ENCODE results near the gene ZNF280D.

Gene ZNF280D

DNA sequence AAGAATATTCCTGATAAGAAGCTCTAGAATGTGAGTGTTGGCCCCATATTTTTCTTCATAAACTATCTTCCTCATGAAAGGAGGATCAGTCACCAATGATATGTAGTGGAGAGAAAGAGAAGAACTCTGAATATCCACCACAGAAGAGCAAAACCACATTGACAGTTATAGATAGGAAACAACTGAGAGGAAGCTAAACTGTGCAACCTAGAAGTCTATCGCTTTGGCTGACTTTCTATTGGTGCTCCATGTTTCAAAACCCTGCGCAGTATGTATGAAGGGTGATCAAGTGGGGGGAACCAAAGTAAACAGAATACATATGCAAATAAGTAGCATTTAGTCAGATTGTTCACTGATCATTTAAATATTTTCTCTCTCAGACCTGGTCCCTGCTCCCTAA, 41.0 kb upstream of the ZNF280D start:
- H3K9ac ChIP-seq (ENCODE audit: insufficient read length), result no peak overlapping the region

DNA sequence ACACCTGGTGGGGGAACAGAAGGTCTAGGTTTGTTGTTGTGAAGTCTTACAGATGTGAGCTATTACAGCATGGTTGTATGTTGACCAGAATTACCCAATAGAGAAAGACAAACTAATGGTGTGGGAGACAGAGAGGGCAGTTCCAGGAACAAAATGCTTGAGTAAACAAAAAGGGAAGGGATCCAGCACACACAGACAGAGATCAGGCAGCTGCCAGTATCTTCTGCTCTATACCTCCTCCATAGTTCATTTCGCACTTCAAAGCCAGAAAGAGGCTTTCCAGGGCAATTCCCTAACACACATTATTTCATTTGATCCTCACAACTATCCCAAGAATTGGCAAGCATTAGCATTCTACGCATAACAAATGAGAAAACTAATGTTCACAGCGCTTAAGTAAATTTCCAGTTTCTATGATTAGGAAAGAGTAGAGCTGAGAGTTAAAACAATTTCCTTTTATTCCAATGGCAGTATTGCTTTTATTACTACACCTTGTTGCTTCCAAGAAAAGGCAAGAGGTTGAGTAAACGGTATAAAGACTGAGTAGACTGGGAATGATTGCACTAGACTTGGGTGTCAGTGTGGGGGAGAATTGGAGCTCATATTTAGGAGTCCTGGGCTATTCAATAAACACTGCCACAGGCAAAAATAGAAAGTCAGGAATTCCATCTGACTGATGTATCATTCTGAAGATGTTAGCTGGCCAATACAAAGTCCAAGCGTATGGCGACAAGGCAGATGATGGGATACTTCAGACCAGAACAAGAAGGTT, 39.7 kb upstream of the ZNF280D start:
- DNase-seq (ENCODE audit: low read depth, low spot score), result no peak
- H3K9me3 ChIP-seq (ENCODE audit: low read depth, low read length), result no peaks in the 10 kb centered on the region
- no peak overlapping the region for H3K27ac ChIP-seq
- no peak overlapping the region for H3K4me3 ChIP-seq
- TF ChIP-seq EZH2 (IDR thresholded peaks at IDR 0.05), result no peak
- TF ChIP-seq FOXP2 (optimal IDR thresholded peaks at IDR 0.05; ENCODE audit: control extremely low read depth, extremely low read length, insufficient read depth), result no peak
- no peak overlapping the region for H3K9ac ChIP-seq (ENCODE audit: insufficient read length)
- no peaks in the 10 kb centered on the region for H3K36me3 ChIP-seq (ENCODE audit: insufficient read depth, low read length)

More for the DNA sequence above, 41.0 kb upstream of the ZNF280D start:
- Histone ChIP-seq H3K9me3 (ENCODE audit: low read depth, low read length) (no peaks in the 10 kb centered on the region), H3K4me3 (no peak overlapping the region), H3K27ac (no peak overlapping the region), H3K36me3 (ENCODE audit: insufficient read depth, low read length) (no peaks in the 10 kb centered on the region)
- no peak for DNase-seq (ENCODE audit: low read depth, low spot score)
- no peak for TF ChIP-seq POLR2AphosphoS5 (IDR thresholded peaks at IDR 0.05; ENCODE audit: borderline replicate concordance, low read depth, low read length)
- TF ChIP-seq FOXP2 (optimal IDR thresholded peaks at IDR 0.05; ENCODE audit: control extremely low read depth, extremely low read length, insufficient read depth), result no peak
- TF ChIP-seq EZH2 (IDR thresholded peaks at IDR 0.05), result no peak

DNA sequence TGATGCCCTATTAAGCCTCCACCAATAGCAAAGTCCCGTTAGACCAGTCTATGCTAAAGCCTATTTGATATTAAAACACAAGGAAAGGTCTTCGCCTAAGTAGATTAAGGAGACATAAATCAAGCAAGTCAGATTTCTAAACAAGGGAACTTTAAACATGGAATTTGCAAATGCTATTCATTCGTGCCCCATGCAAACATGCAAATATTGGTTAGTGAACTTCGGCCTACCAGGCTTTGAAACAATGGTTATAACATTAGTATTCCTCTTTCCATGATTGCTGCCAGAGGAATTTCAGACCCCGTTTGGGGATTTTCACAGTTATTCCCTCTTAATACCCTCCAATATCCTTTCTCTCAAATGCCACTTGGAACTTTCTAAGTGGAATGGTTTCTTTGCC, 36.9 kb upstream of the ZNF280D start:
- Histone ChIP-seq H3K9me3 (ENCODE audit: low read depth, low read length) (no peaks in the 10 kb centered on the region), H3K36me3 (ENCODE audit: insufficient read depth, low read length) (no peaks in the 10 kb centered on the region), H3K9ac (ENCODE audit: insufficient read length) (no peak overlapping the region), H3K27ac (no peak overlapping the region), H3K4me3 (no peak overlapping the region)
- DNase-seq (ENCODE audit: low read depth, low spot score), result no peak
- TF ChIP-seq FOXP2 (optimal IDR thresholded peaks at IDR 0.05; ENCODE audit: control extremely low read depth, extremely low read length, insufficient read depth) (no peak), EZH2 (IDR thresholded peaks at IDR 0.05) (no peak), POLR2AphosphoS5 (IDR thresholded peaks at IDR 0.05; ENCODE audit: borderline replicate concordance, low read depth, low read length) (no peak)

DNA sequence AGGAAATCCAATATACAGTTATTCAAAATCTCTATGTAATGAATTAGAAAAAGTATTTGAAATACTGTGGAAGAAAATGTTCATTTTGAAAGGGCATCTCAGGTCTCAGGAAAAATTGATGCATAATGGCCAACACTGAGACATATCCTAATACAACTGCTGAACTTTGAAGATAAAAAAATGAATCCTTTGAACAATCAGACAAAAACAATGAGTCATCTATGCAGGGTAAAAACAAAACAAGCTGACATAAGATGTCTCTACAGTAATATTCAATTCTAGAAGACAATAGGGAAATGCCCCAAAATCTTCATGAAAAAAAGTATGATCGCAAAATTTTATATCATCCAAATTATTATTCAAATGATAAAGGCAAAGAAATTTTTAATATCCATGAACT, 34.0 kb upstream of the ZNF280D start:
- no peak overlapping the region for H3K27ac ChIP-seq
- H3K4me3 ChIP-seq, result no peak overlapping the region
- no peak overlapping the region for H3K9ac ChIP-seq (ENCODE audit: insufficient read length)
- H3K36me3 ChIP-seq (ENCODE audit: insufficient read depth, low read length), result no peaks in the 10 kb centered on the region
- DNase-seq (ENCODE audit: low read depth, low spot score), result no peak
- TF ChIP-seq EZH2 (IDR thresholded peaks at IDR 0.05) (no peak), POLR2AphosphoS5 (IDR thresholded peaks at IDR 0.05; ENCODE audit: borderline replicate concordance, low read depth, low read length) (no peak), FOXP2 (optimal IDR thresholded peaks at IDR 0.05; ENCODE audit: control extremely low read depth, extremely low read length, insufficient read depth) (no peak)
- no peaks in the 10 kb centered on the region for H3K9me3 ChIP-seq (ENCODE audit: low read depth, low read length)

DNA sequence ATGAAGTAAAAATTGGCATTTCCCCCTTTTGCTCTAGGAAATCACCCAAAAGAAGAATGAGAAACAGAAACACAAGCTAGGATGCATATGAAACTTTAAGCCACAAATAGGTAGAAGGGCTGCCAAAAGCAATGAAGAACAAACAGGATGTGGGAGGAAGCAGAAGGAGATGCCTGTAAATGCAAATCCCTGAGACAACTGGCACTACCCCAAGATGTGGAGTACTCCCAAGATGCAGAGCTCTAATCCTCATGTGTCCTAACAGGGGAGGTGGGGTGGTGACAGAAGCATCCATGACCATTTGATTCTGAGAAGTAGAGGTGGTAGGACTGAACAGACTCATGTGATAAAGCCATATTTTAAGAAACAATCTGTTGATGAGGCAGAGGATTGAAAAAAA, 31.9 kb upstream of the ZNF280D start:
- no peak for DNase-seq (ENCODE audit: low read depth, low spot score)
- Histone ChIP-seq H3K27ac (no peak overlapping the region), H3K36me3 (ENCODE audit: insufficient read depth, low read length) (no peaks in the 10 kb centered on the region), H3K4me3 (no peak overlapping the region), H3K9me3 (ENCODE audit: low read depth, low read length) (no peaks in the 10 kb centered on the region), H3K9ac (ENCODE audit: insufficient read length) (no peak overlapping the region)
- TF ChIP-seq EZH2 (IDR thresholded peaks at IDR 0.05) (no peak), POLR2AphosphoS5 (IDR thresholded peaks at IDR 0.05; ENCODE audit: borderline replicate concordance, low read depth, low read length) (no peak), FOXP2 (optimal IDR thresholded peaks at IDR 0.05; ENCODE audit: control extremely low read depth, extremely low read length, insufficient read depth) (no peak)

DNA sequence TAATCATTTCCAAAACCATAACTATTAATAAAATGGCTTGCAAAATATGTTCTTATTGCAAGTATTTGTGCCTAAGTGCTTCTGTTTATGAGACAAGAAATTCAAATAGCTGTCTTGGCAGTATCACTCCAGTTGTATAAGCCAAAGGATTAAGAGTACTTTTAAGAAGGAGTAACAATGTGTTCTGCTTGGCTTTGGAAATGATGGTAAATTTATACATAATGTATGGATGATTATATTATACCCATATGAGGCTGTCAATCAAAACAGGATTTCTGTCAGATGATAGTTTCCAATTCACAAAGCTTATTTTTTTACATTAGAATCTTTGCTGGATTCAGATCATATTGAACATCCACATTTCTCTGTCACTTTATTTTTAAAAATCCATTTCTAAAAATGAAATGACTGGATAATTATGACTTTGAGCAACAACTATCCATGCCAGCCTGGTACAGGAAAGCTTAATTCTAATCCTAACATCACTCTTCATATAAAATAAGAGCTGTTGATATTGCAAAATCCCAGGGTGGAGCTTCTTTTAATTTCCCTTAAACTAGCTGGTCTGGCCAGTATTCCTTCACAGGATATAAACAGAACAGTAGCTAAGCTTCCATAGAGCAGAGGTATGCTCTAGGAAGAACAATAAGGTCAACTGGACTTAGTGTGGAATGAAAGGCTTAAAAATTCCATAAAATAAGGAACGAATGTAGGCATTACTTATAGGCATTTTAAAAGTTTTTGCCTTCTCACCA, 30.0 kb upstream of the ZNF280D start:
- Histone ChIP-seq H3K9me3 (ENCODE audit: low read depth, low read length) (no peaks in the 10 kb centered on the region), H3K36me3 (ENCODE audit: insufficient read depth, low read length) (no peaks in the 10 kb centered on the region), H3K4me3 (no peak overlapping the region), H3K9ac (ENCODE audit: insufficient read length) (no peak overlapping the region), H3K27ac (no peak overlapping the region)
- no peak for DNase-seq (ENCODE audit: low read depth, low spot score)
- TF ChIP-seq EZH2 (IDR thresholded peaks at IDR 0.05) (no peak), POLR2AphosphoS5 (IDR thresholded peaks at IDR 0.05; ENCODE audit: borderline replicate concordance, low read depth, low read length) (no peak), FOXP2 (optimal IDR thresholded peaks at IDR 0.05; ENCODE audit: control extremely low read depth, extremely low read length, insufficient read depth) (no peak)

DNA sequence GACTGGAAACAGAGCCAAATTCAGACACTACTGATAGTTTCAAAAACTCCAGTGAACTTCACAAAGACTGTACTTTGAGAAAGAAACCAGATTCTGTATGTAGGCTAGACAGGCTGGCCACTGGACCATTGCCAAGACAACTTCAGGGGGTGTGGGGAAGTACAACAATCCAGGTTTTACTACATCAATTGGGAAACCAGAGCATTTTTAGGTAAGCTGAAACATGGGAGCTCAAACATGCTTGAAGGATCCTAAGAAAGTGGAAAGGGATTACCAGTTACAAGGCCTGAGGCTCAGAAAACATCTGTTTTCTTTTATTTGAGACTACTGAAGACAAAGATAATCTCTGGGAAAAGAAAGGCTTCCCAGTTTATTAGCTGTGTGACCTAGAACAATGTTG, 26.9 kb upstream of the ZNF280D start:
- no peak overlapping the region for H3K9ac ChIP-seq (ENCODE audit: insufficient read length)
- peak overlapping the region; percentile 79 for H3K27ac ChIP-seq
- TF ChIP-seq POLR2AphosphoS5 (IDR thresholded peaks at IDR 0.05; ENCODE audit: borderline replicate concordance, low read depth, low read length) (no peak), EZH2 (IDR thresholded peaks at IDR 0.05) (no peak), FOXP2 (optimal IDR thresholded peaks at IDR 0.05; ENCODE audit: control extremely low read depth, extremely low read length, insufficient read depth) (no peak)

DNA sequence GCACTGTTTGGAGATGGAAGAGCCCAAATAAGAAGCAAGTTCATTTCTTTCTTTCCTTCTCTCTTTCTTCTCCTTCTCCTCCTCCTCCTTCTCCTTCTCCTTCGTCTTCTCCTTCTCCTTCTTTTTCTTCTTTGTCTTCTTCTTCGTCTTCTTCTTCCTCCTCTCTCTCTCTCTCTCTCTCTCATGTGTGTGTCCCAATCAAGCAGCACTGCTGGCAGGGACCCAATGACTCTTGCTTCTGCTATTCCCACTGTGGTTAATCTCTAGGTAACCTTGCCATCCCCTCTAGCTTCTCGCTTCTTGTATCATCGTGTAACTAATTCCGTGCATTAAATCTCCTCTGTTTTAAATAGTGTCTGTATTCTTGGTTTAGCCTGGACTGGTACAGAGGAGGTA, 26.1 kb upstream of the ZNF280D start:
- no peaks in the 10 kb centered on the region for H3K9me3 ChIP-seq (ENCODE audit: low read depth, low read length)
- no peak for DNase-seq (ENCODE audit: low read depth, low spot score)
- TF ChIP-seq EZH2 (IDR thresholded peaks at IDR 0.05), result no peak
- no peak for TF ChIP-seq FOXP2 (optimal IDR thresholded peaks at IDR 0.05; ENCODE audit: control extremely low read depth, extremely low read length, insufficient read depth)
- no peak for TF ChIP-seq POLR2AphosphoS5 (IDR thresholded peaks at IDR 0.05; ENCODE audit: borderline replicate concordance, low read depth, low read length)
- no peak overlapping the region for H3K4me3 ChIP-seq
- H3K9ac ChIP-seq (ENCODE audit: insufficient read length), result no peak overlapping the region
- no peak overlapping the region for H3K27ac ChIP-seq
- H3K36me3 ChIP-seq (ENCODE audit: insufficient read depth, low read length), result no peaks in the 10 kb centered on the region

More for the DNA sequence above, 26.9 kb upstream of the ZNF280D start:
- DNase-seq (ENCODE audit: low read depth, low spot score), result peak; percentile 48
- Histone ChIP-seq H3K36me3 (ENCODE audit: insufficient read depth, low read length) (no peaks in the 10 kb centered on the region), H3K4me3 (peak overlapping the region; percentile 17; the same call in 1 of the 2 replicates), H3K9me3 (ENCODE audit: low read depth, low read length) (no peaks in the 10 kb centered on the region)

Measured in SK-N-MC (cell line).